Measurements from ENCODE around the gene COX7A2.

COX7A2 gene

DNA sequence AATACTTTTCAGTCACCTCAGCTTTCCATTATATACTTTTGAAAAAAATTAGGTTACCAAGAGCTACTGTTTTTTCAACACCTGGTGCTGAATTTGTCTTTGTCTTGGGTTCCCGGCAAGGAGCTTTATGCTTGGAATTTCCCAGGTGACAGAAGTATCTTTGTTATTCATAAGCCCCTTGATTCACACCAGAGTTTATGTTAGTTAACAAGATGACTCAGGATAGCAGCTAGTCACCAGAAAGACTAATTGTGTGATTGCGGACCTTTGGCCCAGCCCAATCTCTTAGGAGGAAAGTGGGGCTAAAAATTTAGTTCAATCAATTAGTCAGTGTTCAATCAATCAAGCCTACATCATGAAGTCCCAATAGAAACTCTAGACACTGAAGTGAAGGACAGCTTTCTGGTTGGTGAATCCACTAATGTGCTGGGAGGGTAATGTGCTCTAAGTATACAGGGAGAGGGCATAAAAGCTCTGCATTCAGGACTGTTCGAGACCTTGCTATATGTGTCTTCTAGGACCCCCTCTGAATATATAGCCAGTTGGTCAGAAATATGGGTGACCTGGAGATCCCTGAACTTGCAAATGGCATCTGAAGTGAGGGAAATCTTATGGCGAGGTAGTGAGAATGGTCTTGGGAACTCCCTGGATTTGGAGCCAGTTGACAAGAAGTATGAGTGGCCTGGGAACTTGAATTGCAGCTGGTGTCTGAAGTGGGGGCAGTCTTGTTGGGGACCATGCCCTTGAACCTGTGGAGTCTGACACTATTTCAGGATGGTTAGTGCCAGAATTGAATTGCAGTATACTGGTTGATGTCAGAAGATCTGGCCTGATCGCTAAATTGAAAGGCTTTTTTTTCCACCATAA, 24.8 kb upstream of the COX7A2 start:
- no peak for DNase-seq

DNA sequence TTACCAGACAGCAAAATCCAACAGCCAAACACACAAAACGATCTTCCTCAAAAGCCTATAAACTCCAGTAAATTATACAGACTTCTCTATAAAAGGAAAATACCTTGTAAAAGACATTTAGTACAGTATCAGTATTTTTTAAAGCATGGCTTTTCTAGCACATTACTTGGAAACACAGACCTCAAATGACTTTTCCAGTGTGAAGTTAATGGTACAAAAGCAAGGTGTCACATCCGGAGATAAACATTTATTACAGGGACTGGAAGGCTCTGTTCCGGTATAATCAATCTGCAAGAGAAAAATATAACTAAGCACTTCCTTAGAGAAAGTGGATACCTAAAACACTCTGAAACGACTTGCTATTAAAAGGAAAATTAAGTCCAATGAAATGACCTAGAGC, 23.9 kb upstream of the COX7A2 start:
- no peak for DNase-seq

- no peak for DNase-seq
Observed at GRCh38 chr6:75266716-75267291, 23.2 kb upstream of the COX7A2 start.

- DNase-seq: no peak
Observed at GRCh38 chr6:75263401-75263750, 19.8 kb upstream of the COX7A2 start.

DNA sequence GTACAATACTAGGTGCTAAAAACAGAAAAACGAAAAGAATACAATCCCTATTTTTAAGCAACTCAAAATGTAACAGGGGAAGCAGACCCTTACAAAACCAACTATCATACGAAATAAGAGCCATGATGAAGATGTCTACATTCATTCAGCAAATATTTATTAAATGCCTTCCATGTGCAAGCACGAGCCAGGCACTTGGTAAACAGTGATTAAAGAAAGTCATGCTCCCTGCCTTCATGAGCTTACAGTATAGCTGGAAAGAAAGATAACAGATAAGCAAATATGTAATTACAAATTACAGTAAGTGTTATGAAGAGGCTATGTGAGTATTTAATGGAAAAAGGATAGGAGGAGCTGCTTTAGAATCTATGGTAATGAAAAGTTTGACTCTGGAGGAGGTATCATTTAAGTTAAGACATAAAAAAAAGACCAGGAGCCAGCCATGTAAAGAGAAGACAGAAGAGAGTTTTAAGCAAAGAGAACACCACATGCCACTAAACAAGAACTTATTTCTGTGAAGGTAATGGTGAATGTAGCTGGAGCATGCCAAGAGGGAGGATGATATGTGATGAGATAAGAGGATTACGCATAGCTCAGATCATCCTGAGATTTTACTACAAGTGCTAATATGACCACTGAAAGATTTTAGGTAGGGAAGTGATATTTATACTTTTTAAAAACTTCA, 19.3 kb upstream of the COX7A2 start:
- no peak for DNase-seq

DNA sequence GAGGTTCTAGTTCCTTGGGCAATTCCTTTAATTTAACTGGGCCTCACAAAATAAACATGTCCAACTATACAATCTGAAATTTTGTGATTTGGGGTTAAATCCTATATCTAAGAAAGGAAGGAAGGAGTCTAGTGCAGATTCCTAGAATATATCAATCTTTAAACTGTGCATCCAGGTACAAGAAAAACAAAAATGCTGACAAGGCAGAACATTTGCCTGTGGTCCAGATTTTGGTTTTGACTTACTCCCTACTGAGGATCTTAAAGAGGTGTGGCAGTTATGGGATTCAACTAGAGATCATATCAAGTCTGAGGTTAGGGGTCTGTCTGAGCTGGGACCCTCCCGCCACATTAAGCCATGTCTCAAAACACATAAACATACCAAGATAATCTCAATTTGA, 17.7 kb upstream of the COX7A2 start:
- no peak for DNase-seq

GRCh38 chr6:75257343-75258087, 13.9 kb upstream of the COX7A2 start:
- no peak for DNase-seq

DNA sequence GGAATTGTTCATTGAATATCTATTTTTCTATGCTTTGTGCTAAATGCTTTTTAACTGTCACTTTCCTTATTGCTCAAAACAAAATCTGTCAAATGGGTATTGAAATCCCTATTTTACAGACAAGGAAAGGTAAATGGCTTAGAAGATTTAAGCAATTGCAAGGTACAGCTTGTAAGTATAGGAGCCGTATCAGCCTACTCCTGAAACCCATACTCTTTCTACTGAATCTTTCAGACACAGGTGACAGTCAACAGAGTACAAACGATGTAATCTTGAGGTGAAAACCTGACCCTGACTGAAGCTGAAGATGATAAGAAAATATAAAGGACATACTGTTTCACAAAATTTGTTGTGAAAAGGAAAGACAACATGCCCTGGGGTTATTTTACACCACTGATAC, 7.0 kb upstream of the COX7A2 start:
- no peak for DNase-seq

- DNase-seq: no peak
Observed at GRCh38 chr6:75249837-75250236, 6.2 kb upstream of the COX7A2 start.

DNA sequence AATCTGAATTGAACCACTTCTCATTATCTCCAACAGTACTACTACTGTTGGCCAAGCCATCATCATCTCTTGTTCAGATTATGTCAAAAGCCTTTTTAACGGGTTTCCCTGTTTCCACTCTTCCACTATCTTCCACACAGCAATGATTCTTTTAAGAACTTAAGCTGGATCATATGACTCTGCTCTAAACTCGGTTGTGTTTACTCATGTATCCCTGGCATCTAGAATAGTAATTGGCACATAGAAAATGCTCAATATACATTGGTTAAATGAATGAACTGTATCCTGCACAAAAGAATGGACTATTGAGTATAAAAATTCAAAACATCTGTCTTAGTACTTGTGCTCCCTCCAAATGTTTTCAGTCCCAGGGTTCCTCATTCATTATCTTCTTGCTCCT, 2.8 kb upstream of the COX7A2 start:
- no peak for DNase-seq

GRCh38 chr6:75244063-75244584, 523 bp upstream of the COX7A2 start:
- DNase-seq: no peak

- no peak for DNase-seq
Observed at GRCh38 chr6:75236630-75237029, 7.0 kb downstream of the COX7A2 start.

GRCh38 chr6:75235271-75235670, 8.3 kb downstream of the COX7A2 start:
- DNase-seq: no peak

DNA sequence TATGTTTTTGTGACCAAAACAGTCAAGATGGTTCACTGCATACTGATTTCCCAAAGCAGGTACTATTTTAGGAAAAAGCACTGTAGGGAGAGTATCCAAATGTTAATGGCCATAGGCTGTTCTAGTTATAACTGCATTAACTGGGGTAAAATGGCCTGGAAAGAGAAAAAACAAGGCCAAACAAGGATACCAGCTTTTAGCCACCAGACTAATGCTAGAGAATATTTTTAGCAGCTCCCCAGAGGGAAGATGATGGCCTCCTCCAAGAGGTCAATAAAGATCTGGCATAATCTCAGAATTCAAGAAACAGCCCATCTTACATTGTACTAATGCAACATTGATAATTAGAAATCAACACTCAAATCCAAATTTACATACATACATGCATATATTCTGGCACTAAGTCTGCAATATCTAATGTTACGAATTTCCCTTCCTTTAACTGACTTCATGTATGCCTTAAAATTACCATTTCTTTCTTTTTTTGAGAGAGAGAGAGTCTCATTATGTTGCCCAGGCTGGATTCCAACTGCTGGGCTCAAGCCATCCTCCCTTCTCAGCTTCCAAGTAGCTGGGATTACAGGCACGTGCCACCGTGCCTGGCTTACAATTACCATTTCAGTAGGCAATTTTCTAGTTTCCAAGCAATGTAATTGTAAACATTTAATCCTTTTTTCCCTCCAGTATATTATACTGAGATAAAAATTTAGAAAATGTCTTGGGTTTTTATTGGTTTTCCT, 9.3 kb downstream of the COX7A2 start:
- no peak for DNase-seq

DNA sequence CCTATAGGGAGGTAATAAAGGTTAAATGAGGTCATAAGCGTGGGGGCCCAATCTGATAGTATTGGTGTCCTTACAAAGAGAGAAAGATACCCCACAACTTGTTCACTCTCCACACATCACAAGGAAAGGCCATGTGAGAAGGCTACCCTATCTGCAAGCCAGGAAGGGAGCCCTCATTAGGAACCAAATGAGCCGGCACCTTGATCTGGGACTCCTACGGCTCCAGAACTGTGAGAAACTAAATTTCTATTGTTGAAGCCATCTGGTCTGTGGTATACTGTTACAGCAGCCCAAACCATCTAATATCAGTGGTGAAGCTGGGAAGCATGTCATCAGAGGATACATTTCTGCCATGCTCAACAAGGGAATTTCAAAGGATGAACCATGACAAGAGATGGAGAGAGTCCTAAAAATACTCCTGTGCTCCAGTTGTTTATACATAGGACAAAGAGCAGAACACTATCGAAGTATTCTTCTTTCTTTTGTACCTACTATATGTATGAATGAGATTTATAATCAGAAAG, 10.4 kb downstream of the COX7A2 start:
- no peak for DNase-seq

DNA sequence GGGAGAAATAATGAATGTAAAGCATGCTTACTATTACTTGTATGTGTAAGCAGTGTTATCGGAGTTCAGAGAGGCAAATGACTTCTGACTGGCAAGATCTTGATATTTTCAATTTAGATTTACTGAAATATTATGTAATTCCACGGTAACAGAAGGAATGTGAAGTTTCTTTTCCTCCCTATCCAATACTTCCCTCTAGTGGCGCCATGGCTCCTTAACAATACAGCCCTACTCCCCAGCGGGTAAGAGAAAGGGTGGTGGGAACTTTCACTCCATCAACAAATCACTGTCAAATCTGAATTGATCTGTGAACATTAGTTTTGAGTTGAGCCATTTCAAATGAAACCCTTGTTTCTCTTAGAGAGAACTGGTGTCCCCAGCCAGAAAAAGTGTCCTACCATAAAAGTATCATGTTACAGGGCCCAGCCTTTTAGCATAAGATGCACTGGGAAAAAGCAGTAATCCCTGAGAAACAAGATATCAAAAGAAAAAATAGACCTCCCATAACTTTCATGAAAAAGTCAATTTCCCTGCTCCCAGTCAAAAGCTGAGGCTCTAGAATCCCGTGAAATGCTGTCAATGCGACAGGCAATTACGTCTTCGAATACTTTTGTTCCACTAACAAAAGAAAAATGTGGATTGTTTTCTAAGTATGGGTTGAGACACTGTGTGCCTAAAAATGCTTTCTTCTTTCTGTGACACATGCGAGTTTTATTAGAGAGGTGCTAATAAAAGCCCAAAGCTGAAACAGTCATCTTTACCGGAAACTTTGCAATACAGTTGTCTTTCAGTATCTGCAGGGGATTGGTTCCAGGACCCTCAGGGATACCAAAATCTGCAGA, 12.9 kb downstream of the COX7A2 start:
- DNase-seq: no peak

GRCh38 chr6:75224303-75224926, 19.2 kb downstream of the COX7A2 start:
- DNase-seq: no peak

- DNase-seq: no peak
Observed at GRCh38 chr6:75223428-75223827, 20.2 kb downstream of the COX7A2 start.

GRCh38 chr6:75222261-75222660, 21.3 kb downstream of the COX7A2 start:
- DNase-seq: no peak

GRCh38 chr6:75221116-75221515, 22.5 kb downstream of the COX7A2 start:
- no peak for DNase-seq

DNA sequence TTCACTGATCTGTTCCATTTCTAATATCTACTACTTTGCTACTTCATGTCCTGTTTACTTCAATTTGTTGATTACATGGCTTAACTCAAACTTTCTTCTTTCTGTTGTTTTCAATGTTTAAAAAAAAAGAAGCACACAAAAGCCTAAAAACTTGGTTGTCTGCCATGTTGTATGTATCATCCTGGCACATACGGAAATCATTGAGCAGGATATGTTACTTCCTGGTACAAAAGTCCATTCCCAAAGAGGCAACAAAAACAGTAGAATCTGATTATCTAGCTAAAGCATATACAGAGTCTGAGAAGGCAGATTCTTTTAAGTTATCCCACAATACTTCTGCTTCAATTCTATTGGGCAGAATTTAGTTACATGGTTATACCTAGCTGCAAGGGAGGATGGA, 23.2 kb downstream of the COX7A2 start:
- DNase-seq: no peak

Data from T-helper 9 cell (primary cell).